ENCODE data around the gene CARHSP1.
"Not testable (repeated sequence)": the region's sequence is repeated elsewhere in the genome, so short reads cannot be mapped to it uniquely, and the experiment has no call there.

Gene CARHSP1

DNA sequence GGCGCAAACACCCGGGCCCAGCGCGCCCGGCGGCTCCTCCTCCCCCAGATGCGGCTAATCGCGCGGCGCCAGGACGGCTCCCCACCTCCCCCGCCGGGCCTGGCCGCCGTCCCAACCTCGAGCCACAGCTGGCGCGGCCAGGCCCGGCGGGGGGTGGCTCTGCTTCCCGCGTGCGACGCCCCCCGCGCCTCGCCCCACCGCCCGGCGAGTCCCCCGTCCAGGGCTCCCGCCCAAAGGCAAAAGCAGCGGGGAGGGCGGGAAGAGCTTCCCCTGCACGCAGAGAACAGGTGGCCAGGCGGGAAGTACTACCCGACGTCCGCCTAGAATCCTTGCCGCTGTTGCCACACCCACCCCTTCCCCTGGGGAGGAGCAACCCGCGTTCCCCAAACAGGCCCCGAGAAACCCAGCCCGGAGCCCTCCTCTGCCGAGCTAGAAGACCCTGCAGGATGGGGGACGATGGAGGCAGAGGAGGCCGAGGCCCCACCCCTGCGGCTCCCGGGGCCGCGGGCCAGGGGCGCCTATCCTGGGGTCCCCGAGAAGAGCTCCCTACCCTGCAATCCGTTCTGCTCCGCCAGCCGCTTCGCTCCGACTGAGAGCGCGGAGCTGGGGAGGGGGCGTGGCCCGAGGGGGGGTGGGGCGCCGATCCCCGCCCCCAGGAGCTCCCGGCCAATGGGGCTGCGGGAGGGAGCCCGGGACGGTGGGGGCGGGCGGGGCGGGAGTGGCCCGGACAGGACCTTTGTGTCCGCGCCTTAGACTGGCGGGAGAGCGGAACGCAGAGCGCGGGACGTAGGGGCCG, at the start of gene CARHSP1:
CARHSP1 (minus strand) TSS at position 591 of the 796 bp plus-strand sequence. CDS start 9,678 bp downstream, outside the sequence.
- Mint-ChIP-seq H3K9me3 (no peaks in the 10 kb centered on the region), H3K4me1 (ENCODE audit: low read depth) (peaks cover 54% of the 10 kb centered on the region), H3K27ac (peak within 1 kb of the TSS; percentile 95), H3K4me3 (peak within 1 kb of the TSS; percentile 99), H3K27me3 (no peaks in the 10 kb centered on the region), H3K36me3 (ENCODE audit: low read depth) (peaks cover 7% of the 10 kb centered on the region)

DNA sequence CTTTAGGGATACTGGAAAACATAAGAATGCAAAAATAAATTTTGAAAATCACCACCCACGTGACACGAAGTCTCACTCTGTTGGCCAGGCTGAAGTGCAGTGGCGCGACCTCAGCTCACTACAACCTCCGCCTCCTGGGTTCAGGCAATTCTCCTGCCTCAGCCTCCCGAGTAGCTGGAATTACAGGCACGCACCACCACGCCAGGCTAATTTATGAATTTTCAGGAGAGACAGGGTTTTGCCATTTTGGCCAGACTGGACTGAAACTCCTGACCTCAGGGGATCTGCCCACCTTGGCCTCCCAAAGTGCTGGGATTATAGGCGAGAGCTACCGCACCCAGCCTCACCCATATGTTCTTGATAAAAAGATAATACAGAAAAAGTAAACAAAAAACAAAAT, 48.5 kb upstream of the CARHSP1 start:
- not testable (repeated sequence) for H3K27me3 Mint-ChIP-seq, H3K4me3 Mint-ChIP-seq, H3K27ac Mint-ChIP-seq, H3K9me3 Mint-ChIP-seq
- Mint-ChIP-seq H3K36me3 (ENCODE audit: low read depth) (peaks cover 91% of the 10 kb centered on the region), H3K4me1 (ENCODE audit: low read depth) (peaks cover 61% of the 10 kb centered on the region)

DNA sequence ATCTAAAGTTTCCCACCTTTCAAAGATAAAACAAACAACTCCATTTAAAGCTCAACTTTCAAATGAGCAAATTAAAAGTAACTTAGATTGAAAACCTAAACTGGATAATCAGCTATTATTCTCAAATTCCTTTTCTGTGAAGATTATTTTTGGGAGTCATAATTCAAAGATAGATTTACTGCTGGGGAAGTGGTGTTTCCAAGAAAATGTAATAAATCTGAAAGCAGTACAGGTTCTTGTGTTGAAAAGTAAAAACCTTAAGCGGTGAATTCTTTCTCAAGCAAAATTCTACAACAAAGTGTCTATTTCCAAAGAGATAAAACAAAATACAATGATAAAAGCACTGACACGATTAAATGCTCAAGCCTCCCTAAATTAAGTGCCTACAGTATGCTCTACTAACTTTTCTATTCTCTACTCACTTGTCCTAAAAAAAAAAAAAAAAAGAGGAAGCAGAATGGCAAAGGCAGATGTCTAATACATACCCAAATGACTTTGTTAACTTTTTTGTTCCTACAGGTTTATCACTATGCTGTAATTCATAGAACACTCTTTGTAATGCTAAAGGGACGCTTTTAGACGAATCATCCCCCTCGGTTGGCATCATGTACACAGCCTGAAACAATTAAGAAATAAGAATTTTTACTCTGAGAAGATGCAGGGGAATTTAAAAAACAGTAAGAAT, 47.9 kb upstream of the CARHSP1 start:
- H3K27me3 Mint-ChIP-seq, result no peaks in the 10 kb centered on the region
- H3K4me1 Mint-ChIP-seq (ENCODE audit: low read depth), result peaks cover 55% of the 10 kb centered on the region
- H3K36me3 Mint-ChIP-seq (ENCODE audit: low read depth), result peaks cover 91% of the 10 kb centered on the region
- H3K9me3 Mint-ChIP-seq, result no peaks in the 10 kb centered on the region
- H3K27ac Mint-ChIP-seq, result peak overlapping the region; percentile 18
- H3K4me3 Mint-ChIP-seq, result no peak overlapping the region

DNA sequence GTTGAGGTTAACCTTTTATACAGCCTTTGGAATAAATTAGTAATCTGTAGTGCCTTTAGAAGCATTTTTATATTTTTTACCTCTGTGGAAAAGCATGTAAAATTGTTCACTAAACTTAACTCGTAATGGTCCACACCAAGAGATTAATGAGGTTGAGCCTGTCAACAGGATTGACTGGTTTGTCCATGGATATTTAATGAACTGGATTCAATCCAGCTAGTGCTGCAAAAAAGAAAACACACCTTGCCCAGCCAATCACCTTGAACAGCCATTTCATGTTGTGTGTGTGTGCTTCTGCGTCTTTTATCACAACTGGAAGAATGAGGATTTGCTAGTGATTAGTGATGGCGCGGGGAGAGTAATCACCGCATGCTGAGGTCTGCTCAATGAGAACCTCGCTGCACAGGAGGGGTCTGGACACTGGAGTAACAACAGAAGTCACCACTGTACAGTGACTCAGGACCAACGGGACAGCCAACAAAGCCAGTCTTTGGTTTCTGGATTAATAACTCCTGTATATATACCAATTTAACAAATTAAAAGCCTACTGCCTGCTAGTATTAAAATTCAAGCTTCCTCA, 47.0 kb upstream of the CARHSP1 start:
- Mint-ChIP-seq H3K36me3 (ENCODE audit: low read depth) (peaks cover 91% of the 10 kb centered on the region), H3K4me1 (ENCODE audit: low read depth) (peaks cover 51% of the 10 kb centered on the region), H3K27ac (no peak overlapping the region), H3K27me3 (no peaks in the 10 kb centered on the region), H3K4me3 (no peak overlapping the region), H3K9me3 (no peaks in the 10 kb centered on the region)

DNA sequence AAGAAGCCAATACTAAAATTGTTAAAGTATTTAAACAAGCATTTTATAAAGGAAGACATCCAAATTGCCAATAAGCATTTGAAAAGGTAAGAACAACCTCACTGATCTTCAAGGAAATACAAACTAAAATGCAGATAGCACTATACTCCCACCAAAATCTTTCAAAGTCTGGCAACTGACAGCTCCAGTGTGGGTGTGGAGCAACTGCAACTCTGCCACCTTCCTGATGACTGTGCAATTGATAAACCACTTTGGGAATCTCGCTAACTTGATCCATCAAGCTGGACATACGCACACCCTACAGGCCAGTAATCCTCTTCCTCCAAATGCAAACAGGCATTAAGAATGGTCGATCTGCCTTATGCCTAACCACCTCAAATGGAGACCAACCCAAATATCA, 45.3 kb upstream of the CARHSP1 start:
- Mint-ChIP-seq H3K9me3 (no peaks in the 10 kb centered on the region), H3K4me1 (ENCODE audit: low read depth) (peaks cover 41% of the 10 kb centered on the region), H3K27ac (peak overlapping the region; percentile 34), H3K4me3 (no peak overlapping the region), H3K27me3 (no peaks in the 10 kb centered on the region), H3K36me3 (ENCODE audit: low read depth) (peaks cover 88% of the 10 kb centered on the region)

DNA sequence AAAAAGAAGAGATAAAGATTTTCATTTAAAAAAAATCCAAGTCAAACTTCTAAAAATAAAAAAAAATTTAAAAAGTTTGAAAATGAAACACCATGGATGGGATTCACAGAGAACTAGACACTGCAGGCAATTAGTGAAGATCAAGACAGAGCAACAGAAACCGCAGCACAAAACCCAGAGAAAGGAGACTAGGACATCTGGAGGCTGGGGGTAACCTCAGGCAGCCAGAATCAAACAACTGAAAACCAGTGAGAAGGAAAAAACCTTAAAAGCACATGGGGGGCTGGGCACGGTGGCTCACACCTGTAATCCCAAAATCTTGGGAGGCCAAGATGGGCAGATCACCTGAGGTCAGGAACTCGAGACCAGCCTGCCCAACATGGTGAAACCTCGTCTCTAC, 44.0 kb upstream of the CARHSP1 start:
- H3K27me3 Mint-ChIP-seq, result no peaks in the 10 kb centered on the region
- H3K4me3 Mint-ChIP-seq, result no peak overlapping the region
- peaks cover 90% of the 10 kb centered on the region for H3K36me3 Mint-ChIP-seq (ENCODE audit: low read depth)
- H3K27ac Mint-ChIP-seq, result peak overlapping the region; percentile 9
- H3K9me3 Mint-ChIP-seq, result no peaks in the 10 kb centered on the region
- H3K4me1 Mint-ChIP-seq (ENCODE audit: low read depth), result peaks cover 47% of the 10 kb centered on the region

DNA sequence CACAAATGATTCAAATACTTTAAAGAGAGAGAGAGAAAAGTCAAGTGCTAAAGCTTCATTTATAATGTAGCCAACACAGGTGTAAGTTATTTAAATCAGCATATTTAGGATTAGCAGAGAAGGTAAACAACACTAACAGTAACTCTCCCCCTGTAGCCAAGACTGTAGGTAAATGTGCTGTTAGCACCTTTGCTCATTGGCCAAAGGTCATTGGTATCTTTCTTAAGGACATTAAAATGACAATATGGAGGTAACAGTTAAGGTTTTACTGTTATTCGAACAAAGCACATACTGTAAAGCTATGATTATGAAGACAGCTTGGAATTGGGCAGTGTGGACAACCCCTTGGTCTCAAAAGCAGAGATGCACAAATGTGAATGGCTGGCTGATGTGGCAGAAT, 42.0 kb upstream of the CARHSP1 start:
- H3K36me3 Mint-ChIP-seq (ENCODE audit: low read depth), result peaks cover 90% of the 10 kb centered on the region
- peaks cover 44% of the 10 kb centered on the region for H3K4me1 Mint-ChIP-seq (ENCODE audit: low read depth)
- H3K27me3 Mint-ChIP-seq, result no peaks in the 10 kb centered on the region

DNA sequence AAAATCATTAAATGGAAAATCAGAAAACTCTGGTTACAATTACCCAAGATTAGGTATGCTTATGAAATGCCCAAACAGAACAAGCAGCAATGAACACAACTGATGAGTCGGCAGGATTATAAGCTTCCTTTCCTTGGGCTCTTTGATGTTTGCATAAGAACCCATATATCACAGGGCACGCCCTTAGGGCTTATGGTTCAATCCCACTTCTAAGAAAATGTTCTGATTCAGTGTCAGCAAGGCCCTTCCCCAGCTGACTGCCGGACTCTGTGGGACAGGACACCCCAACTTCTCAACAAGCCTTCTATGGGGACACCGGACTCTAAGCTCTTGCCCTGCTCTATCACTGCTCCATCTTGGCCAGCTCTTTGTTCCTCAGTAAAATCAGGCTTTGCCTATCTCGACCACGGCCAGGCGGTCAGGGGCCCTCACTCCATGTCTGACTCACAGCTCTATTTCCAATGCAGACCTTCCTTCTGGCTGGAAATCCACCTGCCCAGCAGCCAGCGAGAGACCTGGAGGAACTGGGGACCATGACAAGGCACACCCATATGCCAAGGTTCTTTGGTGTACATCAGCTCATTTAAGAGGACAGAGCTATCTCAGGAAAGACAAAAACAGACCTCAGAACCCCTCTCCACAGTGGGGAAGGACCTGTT, 40.1 kb upstream of the CARHSP1 start:
- Mint-ChIP-seq H3K27me3 (no peaks in the 10 kb centered on the region), H3K4me3 (no peak overlapping the region), H3K27ac (peak overlapping the region; percentile 76), H3K4me1 (ENCODE audit: low read depth) (peaks cover 36% of the 10 kb centered on the region), H3K36me3 (ENCODE audit: low read depth) (peaks cover 89% of the 10 kb centered on the region), H3K9me3 (no peaks in the 10 kb centered on the region)

More for the DNA sequence above, 42.0 kb upstream of the CARHSP1 start:
- H3K4me3 Mint-ChIP-seq, result no peak overlapping the region
- no peaks in the 10 kb centered on the region for H3K9me3 Mint-ChIP-seq
- H3K27ac Mint-ChIP-seq, result peak overlapping the region; percentile 65

DNA sequence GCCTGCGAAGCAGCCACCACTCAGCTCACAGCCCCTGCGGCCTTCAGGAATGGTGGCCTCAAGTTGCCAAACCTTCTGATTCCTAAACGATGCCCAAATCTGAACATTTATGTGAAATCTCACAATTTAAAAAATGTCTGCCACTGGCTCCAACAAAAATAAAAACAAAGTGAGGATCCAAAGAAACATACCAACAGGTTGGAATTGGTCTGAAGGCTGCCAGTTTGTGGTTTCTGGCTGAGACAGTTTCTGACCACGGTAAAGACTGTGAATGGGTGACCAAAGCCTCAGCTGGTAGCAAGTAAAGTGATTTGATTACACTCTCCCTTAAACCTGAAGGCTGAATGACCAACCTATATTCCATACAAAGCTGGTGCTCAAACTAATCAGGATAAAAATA, 38.3 kb upstream of the CARHSP1 start:
- no peaks in the 10 kb centered on the region for H3K27me3 Mint-ChIP-seq

DNA sequence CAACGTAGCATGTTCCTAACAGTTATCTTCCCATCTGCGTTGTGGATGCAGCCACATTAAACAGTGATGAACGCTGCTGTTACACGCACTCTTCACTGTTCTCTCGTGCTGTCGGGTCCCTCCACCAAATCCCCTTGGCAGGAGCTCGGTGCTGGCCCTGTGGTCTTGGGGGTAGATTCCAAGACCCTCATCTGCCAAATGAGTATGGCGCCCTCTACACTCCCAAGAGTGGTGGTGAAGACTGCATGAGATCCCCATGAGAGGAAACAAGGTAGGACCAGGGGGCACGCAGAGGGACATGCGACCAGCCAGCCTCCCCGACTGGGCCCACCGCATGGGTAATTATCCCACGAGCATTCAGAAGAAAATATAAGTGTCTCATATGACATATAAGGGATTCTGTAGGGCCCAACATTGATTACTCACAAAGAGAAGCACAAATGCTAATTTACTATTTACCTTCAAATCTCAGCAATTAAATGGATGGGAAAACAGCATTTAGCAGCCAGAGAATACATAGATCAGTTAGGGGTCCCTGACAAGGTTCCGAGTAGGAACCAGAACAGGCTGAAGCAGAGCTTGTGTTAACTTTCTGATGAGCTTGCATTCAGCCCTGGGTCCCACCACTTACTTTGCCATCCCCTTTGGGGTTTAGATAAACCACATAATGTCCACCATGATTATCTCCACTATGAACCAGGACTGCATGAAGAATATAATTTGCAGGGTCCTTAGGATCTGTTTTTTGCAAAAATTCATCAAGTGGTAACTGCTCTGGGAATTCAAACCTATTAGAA, 37.2 kb upstream of the CARHSP1 start:
- H3K36me3 Mint-ChIP-seq (ENCODE audit: low read depth), result peaks cover 90% of the 10 kb centered on the region
- H3K4me1 Mint-ChIP-seq (ENCODE audit: low read depth), result peaks cover 25% of the 10 kb centered on the region
- H3K27ac Mint-ChIP-seq, result no peak overlapping the region
- H3K9me3 Mint-ChIP-seq, result no peaks in the 10 kb centered on the region
- H3K4me3 Mint-ChIP-seq, result no peak overlapping the region
- no peaks in the 10 kb centered on the region for H3K27me3 Mint-ChIP-seq

More for the DNA sequence above, 38.3 kb upstream of the CARHSP1 start:
- Mint-ChIP-seq H3K36me3 (ENCODE audit: low read depth) (peaks cover 88% of the 10 kb centered on the region), H3K27ac (peak overlapping the region; percentile 71), H3K4me1 (ENCODE audit: low read depth) (peaks cover 28% of the 10 kb centered on the region), H3K4me3 (no peak overlapping the region), H3K9me3 (no peaks in the 10 kb centered on the region)

DNA sequence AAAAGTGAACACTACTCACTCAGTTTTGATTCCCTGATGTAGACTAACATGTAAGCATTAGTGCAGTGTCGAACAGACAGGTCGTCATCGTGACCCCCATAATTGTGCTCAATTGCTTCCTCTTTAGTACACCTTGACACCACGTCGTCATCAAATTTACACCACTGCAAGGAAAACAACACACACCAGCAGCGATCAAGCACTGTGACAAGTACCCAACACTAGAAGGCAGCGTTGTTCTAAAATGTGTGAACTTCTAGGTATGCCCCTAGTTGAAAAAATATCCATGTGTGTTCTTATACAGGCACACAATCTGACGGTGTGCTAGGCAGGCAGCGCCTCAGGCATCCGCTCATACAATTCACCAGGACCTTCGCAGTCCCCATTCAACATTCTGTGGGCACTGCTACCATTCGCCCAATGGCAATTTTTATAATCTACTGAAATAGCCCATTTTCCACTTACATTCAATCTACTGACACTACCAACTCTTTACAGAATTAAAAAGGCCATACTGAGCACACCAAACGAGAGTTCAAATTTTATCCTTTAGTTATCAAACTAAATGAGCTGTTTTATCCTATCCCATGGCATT, 36.5 kb upstream of the CARHSP1 start:
- H3K27me3 Mint-ChIP-seq, result no peaks in the 10 kb centered on the region
- no peak overlapping the region for H3K27ac Mint-ChIP-seq
- H3K9me3 Mint-ChIP-seq, result no peaks in the 10 kb centered on the region
- H3K4me1 Mint-ChIP-seq (ENCODE audit: low read depth), result peaks cover 19% of the 10 kb centered on the region
- peaks cover 90% of the 10 kb centered on the region for H3K36me3 Mint-ChIP-seq (ENCODE audit: low read depth)
- no peak overlapping the region for H3K4me3 Mint-ChIP-seq

DNA sequence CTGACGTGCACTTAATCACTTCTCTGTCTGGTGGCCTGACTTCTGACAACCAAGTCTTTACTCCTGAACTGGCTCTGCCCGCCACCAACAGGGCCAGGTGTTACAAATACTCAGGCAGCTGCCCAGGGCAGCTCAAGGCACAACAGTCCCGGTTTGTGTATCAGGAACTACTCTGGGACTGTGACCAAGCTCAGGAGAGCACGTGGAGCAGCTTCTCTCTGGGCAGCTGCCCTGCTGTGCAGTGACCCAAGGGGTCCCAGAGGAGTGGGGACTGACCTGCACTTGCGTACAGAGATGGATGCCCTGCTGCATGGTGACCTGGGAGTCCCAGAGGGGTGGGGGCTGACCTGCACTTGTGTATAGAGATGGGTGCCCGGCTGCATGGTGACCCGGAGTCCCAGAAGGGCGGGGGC, 35.2 kb upstream of the CARHSP1 start:
- H3K36me3 Mint-ChIP-seq (ENCODE audit: low read depth), result peaks cover 93% of the 10 kb centered on the region
- peaks cover 15% of the 10 kb centered on the region for H3K4me1 Mint-ChIP-seq (ENCODE audit: low read depth)
- H3K27me3 Mint-ChIP-seq, result no peaks in the 10 kb centered on the region
- H3K9me3 Mint-ChIP-seq, result no peaks in the 10 kb centered on the region
- H3K4me3 Mint-ChIP-seq, result no peak overlapping the region
- peak overlapping the region; percentile 21 for H3K27ac Mint-ChIP-seq

DNA sequence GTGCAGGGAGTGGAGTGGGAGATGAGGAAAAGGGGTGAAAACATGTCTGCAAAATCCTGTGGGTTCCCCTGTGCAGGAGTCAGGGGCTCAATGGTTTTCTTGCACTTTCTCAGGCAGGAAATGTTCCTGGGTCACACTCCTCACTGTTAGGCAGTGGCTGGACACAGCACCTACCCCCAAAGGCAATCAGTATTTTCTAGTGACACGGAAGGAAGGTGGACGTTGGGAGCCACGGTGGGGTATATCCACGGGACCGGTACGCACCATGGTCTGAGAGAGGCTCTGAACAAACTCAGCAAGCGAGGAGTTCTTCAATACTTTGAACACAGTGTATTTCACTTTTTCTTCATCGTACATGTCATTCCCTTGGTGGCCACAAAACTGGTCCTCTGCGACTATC, 34.2 kb upstream of the CARHSP1 start:
- Mint-ChIP-seq H3K4me3 (no peak overlapping the region), H3K9me3 (no peaks in the 10 kb centered on the region), H3K27ac (no peak overlapping the region), H3K4me1 (ENCODE audit: low read depth) (peaks cover 10% of the 10 kb centered on the region), H3K36me3 (ENCODE audit: low read depth) (peaks cover 91% of the 10 kb centered on the region), H3K27me3 (no peaks in the 10 kb centered on the region)

DNA sequence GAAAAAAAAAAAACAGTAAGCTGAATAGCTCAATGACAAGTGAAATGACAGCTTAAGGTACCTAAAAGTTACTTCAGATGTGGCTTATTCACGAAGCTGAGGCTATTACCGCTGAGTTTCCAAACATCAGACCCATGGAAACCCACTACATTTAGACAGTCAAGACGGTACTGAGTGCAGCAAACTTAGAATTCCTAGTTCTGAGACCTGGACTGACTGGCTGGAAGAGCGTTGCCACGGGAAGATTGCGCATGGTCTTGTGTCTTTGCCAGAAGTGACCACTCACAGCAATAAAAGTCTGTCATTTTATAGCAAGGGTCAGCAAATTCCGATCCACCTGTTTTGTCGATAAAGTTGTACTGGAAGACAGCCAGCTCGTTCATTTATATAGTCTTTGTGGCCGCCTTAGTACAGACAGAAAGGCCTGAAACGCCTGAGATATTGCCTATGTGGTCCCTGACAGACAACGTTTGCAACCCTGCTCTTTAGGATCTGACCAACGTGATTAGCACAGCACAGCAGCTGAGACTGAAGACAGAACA, 32.6 kb upstream of the CARHSP1 start:
- no peaks in the 10 kb centered on the region for H3K9me3 Mint-ChIP-seq
- peaks cover 88% of the 10 kb centered on the region for H3K36me3 Mint-ChIP-seq (ENCODE audit: low read depth)
- no peak overlapping the region for H3K27ac Mint-ChIP-seq
- no peak overlapping the region for H3K4me3 Mint-ChIP-seq
- no peaks in the 10 kb centered on the region for H3K27me3 Mint-ChIP-seq
- H3K4me1 Mint-ChIP-seq (ENCODE audit: low read depth), result no peaks in the 10 kb centered on the region

Measured in stimulated activated naive CD8-positive, alpha-beta T cell treated with anti-CD3 and anti-CD28 coated beads, Interleukin-15, Interleukin-2, amounts not matched to agents 100 ng/mL and 50 ng/mL, for 24 hours (primary cell).